NB4 (cell line): ENCODE results near the gene NECAB2.
A peak's percentile ranks its signal among the peaks of the same experiment; 100 is the strongest.

Source experiments
- DNase-seq: peaks from one replicate; pipeline ENCODE4 v3.0.0; 2010; ENCODE audit warnings: low read depth
- H3K4me3 ChIP-seq: one replicate; pipeline ENCODE4 v1.5.1; 2011; ENCODE audit warnings: mild to moderate bottlenecking, low read depth, low read length, moderate library complexity
- CTCF ChIP-seq: IDR thresholded peaks from one replicate; pipeline ENCODE4 v1.5.1; 2012; ENCODE audit warnings: low read depth, low read length
- MAX ChIP-seq: IDR thresholded peaks from 2 replicates; pipeline ENCODE4 v1.6.1; 2011; ENCODE audit warnings: low read depth, low read length
- MYC ChIP-seq: IDR thresholded peaks from 2 replicates; pipeline ENCODE4 v1.6.1; 2011; ENCODE audit warnings: low read depth, low read length
- POLR2A ChIP-seq: IDR thresholded peaks from 2 replicates; pipeline ENCODE4 v1.6.1; 2011; ENCODE audit warnings: mild to moderate bottlenecking; ENCODE audit not compliant: insufficient read length; ENCODE audit errors: extremely low read depth

Gene NECAB2

GRCh38 chr16:84029297-84030047 is 61.4 kb downstream of the NECAB2 start:
- TF ChIP-seq MAX (peak; percentile 32; the same call in 1 of the 2 replicates), MYC (no peak)
- DNase-seq: peak; percentile 74
- no peak overlapping the region for H3K4me3 ChIP-seq

- TF ChIP-seq MYC: no peak
- no peak for TF ChIP-seq POLR2A
- no peak for TF ChIP-seq MAX
- TF ChIP-seq CTCF: no peak
- no peak overlapping the region for H3K4me3 ChIP-seq
- no peak for DNase-seq
Measured at GRCh38 chr16:84031556-84031955, 63.5 kb downstream of the NECAB2 start.

DNA sequence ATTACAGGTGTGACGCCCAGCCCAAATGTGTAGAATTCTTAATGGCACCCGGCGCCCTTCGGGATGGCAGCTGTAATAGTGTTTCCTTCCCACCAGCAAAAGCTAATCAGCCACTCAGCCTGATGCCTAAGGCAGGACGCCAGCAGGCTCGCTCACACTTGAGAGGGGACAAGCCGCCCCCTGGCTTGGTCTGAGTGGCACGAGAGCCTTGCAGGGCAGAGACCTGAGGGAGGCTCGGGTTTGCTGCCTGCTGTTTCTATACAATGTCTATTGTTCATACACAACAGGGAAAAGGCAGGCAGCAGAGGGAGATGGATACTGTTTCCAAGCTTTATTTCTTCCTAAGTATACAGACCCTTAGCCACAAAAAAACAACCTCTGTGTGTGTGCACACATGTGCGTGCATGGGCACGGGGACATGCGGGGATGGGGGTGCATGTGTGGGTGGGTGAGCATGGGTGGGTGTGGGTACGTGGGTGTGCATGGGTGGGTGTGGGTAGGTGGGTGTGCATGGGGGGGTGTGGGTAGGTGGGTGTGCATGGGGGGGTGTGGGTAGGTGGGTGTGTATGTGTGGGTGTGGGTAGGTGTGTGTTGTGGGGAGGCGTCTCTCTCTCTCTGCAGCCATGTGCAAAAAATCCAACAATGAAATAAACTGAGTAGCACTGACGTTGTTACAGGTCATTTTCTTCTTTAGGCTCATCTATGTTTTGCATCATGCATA is 64.6 kb downstream of the NECAB2 start:
- H3K4me3 ChIP-seq: no peak overlapping the region
- DNase-seq: no peak
- TF ChIP-seq CTCF (no peak), POLR2A (no peak), MAX (no peak), MYC (no peak)

DNA sequence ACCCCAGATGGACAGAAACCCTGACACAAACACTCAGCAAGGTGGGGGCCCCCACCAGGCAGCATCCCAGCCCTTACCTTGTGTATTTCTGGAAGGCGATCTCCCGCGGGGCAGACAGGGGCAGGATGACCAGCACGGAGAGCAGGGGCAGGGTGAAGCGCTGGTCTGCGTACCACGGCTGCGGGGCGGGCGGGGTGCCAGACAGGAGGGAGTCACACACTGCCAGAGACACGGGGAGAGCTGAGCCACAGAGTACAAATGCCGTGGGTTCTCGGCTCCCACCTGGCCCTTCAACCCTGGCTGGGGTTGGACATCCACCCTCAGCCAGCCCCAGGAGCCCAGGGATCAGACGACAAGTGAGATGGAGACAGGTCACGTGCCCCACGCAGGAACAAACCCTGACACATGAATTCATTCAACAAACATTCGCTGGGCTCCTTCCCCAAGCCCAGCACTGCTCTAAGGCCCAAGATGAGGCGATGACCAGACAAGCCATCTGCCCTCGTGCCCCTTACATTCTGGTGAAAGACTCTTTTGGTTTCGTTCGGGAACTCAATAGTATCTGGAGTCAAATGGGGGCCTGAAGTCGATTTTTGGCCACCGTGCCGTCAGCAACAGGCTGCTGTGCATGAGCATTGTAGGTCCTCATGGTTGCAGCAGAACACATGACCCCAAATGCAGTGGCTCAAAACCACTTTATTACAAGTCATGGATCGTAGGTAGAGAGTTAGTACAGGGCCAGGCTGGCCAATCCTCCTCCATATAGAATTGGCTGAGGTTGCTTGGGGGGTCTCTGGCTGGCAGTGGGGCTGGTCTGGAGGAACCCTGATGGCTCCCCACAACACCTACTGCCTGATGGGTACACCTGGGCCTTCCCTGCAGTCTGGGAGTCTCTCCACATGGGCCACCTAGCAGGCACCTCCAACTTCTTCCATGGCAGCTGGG is 65.5 kb downstream of the NECAB2 start:
- no peak for DNase-seq
- TF ChIP-seq POLR2A: no peak
- no peak overlapping the region for H3K4me3 ChIP-seq

DNA sequence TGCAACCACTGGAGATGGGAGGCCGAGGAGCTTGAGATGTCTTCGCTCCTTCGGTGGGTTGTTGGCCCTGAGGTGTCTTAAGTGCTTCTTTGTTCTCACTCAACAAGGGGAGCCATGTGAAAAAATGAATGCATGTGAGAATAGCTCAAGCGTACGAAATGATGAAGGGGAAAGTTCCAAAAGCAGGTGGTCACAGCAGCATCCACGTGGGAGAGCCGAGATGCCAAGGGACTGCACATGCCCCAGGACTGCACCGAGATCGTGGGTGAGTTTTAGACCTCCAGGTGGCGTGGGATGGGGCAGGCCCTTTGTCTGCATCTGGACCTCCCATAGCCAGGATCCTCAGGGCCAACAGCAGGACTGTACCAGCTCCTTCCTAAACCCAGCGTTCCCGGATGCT is 66.5 kb downstream of the NECAB2 start:
- DNase-seq: no peak
- no peak overlapping the region for H3K4me3 ChIP-seq
- no peak for TF ChIP-seq MYC
- TF ChIP-seq MAX: no peak
- no peak for TF ChIP-seq CTCF
- TF ChIP-seq POLR2A: no peak

GRCh38 chr16:84036131-84036530 is 68.1 kb downstream of the NECAB2 start:
- DNase-seq: no peak
- no peak overlapping the region for H3K4me3 ChIP-seq
- TF ChIP-seq POLR2A (no peak), MYC (no peak), CTCF (no peak)
